ENCODE data around the gene IL19. TPM values are rescaled to one million over a fixed set of nuclear protein-coding genes. Genes with fewer than 3 reads are reported as not detected.

The IL19 gene
- total and polyA plus RNA-seq, 4 donors, result not detected

- Histone ChIP-seq H3K4me1 (ENCODE audit: control insufficient read depth in 4 of 4, insufficient read depth in 4 of 4, low read length in 3 of 4) (peaks cover 0 to 2% (median 0%) of the 10 kb centered on the region in 4 donors), H3K27me3 (ENCODE audit: control insufficient read depth in 4 of 4, insufficient read depth in 4 of 4, low read length in 3 of 4) (no peaks in the 10 kb centered on the region), H3K9ac (ENCODE audit: low read depth in 1 of 2, low read length in 2 of 2) (no peak overlapping the region), H3K9me3 (ENCODE audit: control insufficient read depth in 4 of 4, low read length in 3 of 4) (no peaks in the 10 kb centered on the region), H3K36me3 (ENCODE audit: control insufficient read depth in 4 of 4, insufficient read depth in 3 of 4, low read depth in 1 of 4, low read length in 3 of 4) (no peaks in the 10 kb centered on the region), H3K4me3 (ENCODE audit: low read depth in 1 of 3, low read length in 3 of 3) (no peak overlapping the region), H3K27ac (ENCODE audit: low read depth in 1 of 2, low read length in 2 of 2) (no peak overlapping the region)
- TF ChIP-seq SP1 (IDR thresholded peaks at IDR 0.05), result no peak
- TF ChIP-seq FOXA2 (IDR thresholded peaks at IDR 0.05), result no peak
- no peak for TF ChIP-seq YY1 (IDR thresholded peaks at IDR 0.05)
- TF ChIP-seq HNF4A (conservative IDR thresholded peaks at IDR 0.05), result no peak
- TF ChIP-seq, protein P1, sequence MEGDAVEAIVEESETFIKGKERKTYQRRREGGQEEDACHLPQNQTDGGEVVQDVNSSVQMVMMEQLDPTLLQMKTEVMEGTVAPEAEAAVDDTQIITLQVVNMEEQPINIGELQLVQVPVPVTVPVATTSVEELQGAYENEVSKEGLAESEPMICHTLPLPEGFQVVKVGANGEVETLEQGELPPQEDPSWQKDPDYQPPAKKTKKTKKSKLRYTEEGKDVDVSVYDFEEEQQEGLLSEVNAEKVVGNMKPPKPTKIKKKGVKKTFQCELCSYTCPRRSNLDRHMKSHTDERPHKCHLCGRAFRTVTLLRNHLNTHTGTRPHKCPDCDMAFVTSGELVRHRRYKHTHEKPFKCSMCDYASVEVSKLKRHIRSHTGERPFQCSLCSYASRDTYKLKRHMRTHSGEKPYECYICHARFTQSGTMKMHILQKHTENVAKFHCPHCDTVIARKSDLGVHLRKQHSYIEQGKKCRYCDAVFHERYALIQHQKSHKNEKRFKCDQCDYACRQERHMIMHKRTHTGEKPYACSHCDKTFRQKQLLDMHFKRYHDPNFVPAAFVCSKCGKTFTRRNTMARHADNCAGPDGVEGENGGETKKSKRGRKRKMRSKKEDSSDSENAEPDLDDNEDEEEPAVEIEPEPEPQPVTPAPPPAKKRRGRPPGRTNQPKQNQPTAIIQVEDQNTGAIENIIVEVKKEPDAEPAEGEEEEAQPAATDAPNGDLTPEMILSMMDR (IDR thresholded peaks at IDR 0.05; ENCODE audit: low read depth, low read length, missing input control), result no peak
- no peak for TF ChIP-seq RXRA (IDR thresholded peaks at IDR 0.05)
- TF ChIP-seq JUND (IDR thresholded peaks at IDR 0.05), result no peak
- TF ChIP-seq, protein P2, sequence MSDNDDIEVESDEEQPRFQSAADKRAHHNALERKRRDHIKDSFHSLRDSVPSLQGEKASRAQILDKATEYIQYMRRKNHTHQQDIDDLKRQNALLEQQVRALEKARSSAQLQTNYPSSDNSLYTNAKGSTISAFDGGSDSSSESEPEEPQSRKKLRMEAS (IDR thresholded peaks at IDR 0.05), result no peak
- no peak for TF ChIP-seq HNF4G (IDR thresholded peaks at IDR 0.05)
- TF ChIP-seq GABPA (IDR thresholded peaks at IDR 0.05 in 1 of 2, conservative IDR thresholded peaks at IDR 0.05 in 1 of 2), result no peak
- no peak for TF ChIP-seq EGR1 (IDR thresholded peaks at IDR 0.05; ENCODE audit: low read depth in 2 of 2)
- TF ChIP-seq, protein P3, sequence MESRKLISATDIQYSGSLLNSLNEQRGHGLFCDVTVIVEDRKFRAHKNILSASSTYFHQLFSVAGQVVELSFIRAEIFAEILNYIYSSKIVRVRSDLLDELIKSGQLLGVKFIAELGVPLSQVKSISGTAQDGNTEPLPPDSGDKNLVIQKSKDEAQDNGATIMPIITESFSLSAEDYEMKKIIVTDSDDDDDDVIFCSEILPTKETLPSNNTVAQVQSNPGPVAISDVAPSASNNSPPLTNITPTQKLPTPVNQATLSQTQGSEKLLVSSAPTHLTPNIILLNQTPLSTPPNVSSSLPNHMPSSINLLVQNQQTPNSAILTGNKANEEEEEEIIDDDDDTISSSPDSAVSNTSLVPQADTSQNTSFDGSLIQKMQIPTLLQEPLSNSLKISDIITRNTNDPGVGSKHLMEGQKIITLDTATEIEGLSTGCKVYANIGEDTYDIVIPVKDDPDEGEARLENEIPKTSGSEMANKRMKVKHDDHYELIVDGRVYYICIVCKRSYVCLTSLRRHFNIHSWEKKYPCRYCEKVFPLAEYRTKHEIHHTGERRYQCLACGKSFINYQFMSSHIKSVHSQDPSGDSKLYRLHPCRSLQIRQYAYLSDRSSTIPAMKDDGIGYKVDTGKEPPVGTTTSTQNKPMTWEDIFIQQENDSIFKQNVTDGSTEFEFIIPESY (IDR thresholded peaks at IDR 0.05), result no peak
- TF ChIP-seq, protein P4, sequence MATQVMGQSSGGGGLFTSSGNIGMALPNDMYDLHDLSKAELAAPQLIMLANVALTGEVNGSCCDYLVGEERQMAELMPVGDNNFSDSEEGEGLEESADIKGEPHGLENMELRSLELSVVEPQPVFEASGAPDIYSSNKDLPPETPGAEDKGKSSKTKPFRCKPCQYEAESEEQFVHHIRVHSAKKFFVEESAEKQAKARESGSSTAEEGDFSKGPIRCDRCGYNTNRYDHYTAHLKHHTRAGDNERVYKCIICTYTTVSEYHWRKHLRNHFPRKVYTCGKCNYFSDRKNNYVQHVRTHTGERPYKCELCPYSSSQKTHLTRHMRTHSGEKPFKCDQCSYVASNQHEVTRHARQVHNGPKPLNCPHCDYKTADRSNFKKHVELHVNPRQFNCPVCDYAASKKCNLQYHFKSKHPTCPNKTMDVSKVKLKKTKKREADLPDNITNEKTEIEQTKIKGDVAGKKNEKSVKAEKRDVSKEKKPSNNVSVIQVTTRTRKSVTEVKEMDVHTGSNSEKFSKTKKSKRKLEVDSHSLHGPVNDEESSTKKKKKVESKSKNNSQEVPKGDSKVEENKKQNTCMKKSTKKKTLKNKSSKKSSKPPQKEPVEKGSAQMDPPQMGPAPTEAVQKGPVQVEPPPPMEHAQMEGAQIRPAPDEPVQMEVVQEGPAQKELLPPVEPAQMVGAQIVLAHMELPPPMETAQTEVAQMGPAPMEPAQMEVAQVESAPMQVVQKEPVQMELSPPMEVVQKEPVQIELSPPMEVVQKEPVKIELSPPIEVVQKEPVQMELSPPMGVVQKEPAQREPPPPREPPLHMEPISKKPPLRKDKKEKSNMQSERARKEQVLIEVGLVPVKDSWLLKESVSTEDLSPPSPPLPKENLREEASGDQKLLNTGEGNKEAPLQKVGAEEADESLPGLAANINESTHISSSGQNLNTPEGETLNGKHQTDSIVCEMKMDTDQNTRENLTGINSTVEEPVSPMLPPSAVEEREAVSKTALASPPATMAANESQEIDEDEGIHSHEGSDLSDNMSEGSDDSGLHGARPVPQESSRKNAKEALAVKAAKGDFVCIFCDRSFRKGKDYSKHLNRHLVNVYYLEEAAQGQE (IDR thresholded peaks at IDR 0.05), result no peak
- no peak for TF ChIP-seq TAF1 (conservative IDR thresholded peaks at IDR 0.05)
- TF ChIP-seq RAD21 (IDR thresholded peaks at IDR 0.05), result no peak
- no peak for DNase-seq (ENCODE audit: low spot score)
- WGBS, result 81% methylated on average over 3 of the region's 3 CpGs
Observed at GRCh38 chr1:206774093-206774492, 3.5 kb downstream of the IL19 start.

DNA sequence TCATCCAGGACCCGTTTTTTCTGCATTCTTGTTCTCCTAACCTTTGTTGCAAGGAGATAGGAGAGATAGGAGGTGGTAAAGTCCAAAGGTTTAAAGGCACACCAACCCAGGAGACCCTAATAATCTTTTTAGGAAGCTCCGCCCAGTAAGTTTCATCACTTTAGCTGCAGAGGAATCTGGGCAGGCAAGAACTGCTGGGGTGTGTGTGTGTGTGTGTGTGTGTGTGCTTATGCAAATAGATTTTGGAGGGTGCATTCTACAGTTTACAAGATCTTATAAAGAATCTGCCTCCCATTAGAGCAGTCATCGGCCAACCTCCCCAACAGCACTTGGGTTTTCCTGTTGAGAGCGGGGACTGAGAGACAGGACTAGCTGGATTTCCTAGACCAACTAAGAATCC is 5.7 kb downstream of the IL19 start:
- no peaks in the 10 kb centered on the region for H3K36me3 ChIP-seq (ENCODE audit: control insufficient read depth in 4 of 4, insufficient read depth in 3 of 4, low read depth in 1 of 4, low read length in 3 of 4)
- no peak overlapping the region for H3K27ac ChIP-seq (ENCODE audit: low read depth in 1 of 2, low read length in 2 of 2)
- no peaks in the 10 kb centered on the region for H3K27me3 ChIP-seq (ENCODE audit: control insufficient read depth in 4 of 4, insufficient read depth in 4 of 4, low read length in 3 of 4)
- H3K9ac ChIP-seq (ENCODE audit: low read depth in 1 of 2, low read length in 2 of 2), result no peak overlapping the region
- H3K4me3 ChIP-seq (ENCODE audit: low read depth in 1 of 3, low read length in 3 of 3), result no peak overlapping the region
- WGBS, result 64% methylated on average over 4 of the region's 4 CpGs
- H3K9me3 ChIP-seq (ENCODE audit: control insufficient read depth in 4 of 4, low read length in 3 of 4), result no peaks in the 10 kb centered on the region
- peaks cover 0 to 2% (median 0%) of the 10 kb centered on the region in 4 donors for H3K4me1 ChIP-seq (ENCODE audit: control insufficient read depth in 4 of 4, insufficient read depth in 4 of 4, low read length in 3 of 4)
- no peak for DNase-seq (ENCODE audit: low spot score)
- no peak for TF ChIP-seq SP1 (IDR thresholded peaks at IDR 0.05)
- TF ChIP-seq HNF4G (IDR thresholded peaks at IDR 0.05), result no peak
- TF ChIP-seq, protein P2 (IDR thresholded peaks at IDR 0.05), result no peak
- TF ChIP-seq, protein P4 (IDR thresholded peaks at IDR 0.05), result no peak
- TF ChIP-seq YY1 (IDR thresholded peaks at IDR 0.05), result no peak
- TF ChIP-seq, protein P1 (IDR thresholded peaks at IDR 0.05; ENCODE audit: low read depth, low read length, missing input control), result no peak
- TF ChIP-seq JUND (IDR thresholded peaks at IDR 0.05), result no peak
- TF ChIP-seq GABPA (IDR thresholded peaks at IDR 0.05 in 1 of 2, conservative IDR thresholded peaks at IDR 0.05 in 1 of 2), result no peak
- TF ChIP-seq FOXA2 (IDR thresholded peaks at IDR 0.05), result no peak
- TF ChIP-seq EGR1 (IDR thresholded peaks at IDR 0.05; ENCODE audit: low read depth in 2 of 2), result no peak
- no peak for TF ChIP-seq RAD21 (IDR thresholded peaks at IDR 0.05)

Data from liver (tissue), 9 donors.